ENCODE data around the gene BRPF3.

DNA sequence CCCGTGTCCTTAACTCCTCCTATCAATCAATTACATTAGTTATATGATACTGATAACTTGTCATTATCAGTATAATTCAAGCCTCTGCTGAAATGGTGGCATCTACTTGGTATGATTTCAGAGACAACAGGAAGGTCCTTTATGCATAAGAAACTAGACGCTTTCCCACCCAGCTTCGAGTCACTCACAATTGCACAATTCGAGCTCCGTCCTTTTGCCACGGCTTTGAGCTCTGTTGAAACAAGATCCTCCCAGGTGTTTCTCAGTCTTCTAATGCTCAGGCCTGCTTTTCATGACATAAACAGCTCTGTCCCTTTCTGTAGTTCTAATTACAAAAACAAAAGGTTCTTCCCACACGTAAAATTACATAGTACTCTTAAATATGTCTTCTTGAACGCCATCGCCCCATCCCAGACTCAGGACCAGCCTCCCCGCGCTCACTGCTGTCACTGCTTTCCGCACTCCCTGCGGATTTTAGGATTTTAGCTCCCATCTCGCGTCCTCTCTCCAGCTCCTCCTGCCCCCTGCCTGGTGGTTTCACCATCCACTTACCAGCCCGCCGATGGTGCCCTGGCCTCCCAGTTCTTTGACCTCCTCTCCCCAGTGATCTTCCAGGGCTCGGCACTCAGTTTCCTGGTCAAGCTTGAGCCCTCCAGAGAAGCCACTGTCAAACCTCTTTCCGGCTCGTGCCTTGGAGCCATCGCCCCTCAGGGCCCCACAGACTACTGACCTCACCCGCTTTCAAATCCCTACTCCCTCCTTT, 50.1 kb downstream of the BRPF3 start:
- TF ChIP-seq, protein P1, sequence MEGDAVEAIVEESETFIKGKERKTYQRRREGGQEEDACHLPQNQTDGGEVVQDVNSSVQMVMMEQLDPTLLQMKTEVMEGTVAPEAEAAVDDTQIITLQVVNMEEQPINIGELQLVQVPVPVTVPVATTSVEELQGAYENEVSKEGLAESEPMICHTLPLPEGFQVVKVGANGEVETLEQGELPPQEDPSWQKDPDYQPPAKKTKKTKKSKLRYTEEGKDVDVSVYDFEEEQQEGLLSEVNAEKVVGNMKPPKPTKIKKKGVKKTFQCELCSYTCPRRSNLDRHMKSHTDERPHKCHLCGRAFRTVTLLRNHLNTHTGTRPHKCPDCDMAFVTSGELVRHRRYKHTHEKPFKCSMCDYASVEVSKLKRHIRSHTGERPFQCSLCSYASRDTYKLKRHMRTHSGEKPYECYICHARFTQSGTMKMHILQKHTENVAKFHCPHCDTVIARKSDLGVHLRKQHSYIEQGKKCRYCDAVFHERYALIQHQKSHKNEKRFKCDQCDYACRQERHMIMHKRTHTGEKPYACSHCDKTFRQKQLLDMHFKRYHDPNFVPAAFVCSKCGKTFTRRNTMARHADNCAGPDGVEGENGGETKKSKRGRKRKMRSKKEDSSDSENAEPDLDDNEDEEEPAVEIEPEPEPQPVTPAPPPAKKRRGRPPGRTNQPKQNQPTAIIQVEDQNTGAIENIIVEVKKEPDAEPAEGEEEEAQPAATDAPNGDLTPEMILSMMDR (IDR thresholded peaks at IDR 0.05; ENCODE audit: poor library complexity, severe bottlenecking), result no peak
- TF ChIP-seq REST (IDR thresholded peaks at IDR 0.05; ENCODE audit: borderline replicate concordance) (no peak), EZH2 (IDR thresholded peaks at IDR 0.05; ENCODE audit: borderline replicate concordance, insufficient read depth, low read length, poor library complexity, severe bottlenecking) (no peak)
